ENCODE results near the gene FKBP1C.
"Not testable (repeated sequence)": the region's sequence is repeated elsewhere in the genome, so short reads cannot be mapped to it uniquely, and the experiment has no call there.

FKBP1C gene
- total RNA-seq = 0.18 to 0.68 (median 0.25) reads per million in 4 experiments

DNA sequence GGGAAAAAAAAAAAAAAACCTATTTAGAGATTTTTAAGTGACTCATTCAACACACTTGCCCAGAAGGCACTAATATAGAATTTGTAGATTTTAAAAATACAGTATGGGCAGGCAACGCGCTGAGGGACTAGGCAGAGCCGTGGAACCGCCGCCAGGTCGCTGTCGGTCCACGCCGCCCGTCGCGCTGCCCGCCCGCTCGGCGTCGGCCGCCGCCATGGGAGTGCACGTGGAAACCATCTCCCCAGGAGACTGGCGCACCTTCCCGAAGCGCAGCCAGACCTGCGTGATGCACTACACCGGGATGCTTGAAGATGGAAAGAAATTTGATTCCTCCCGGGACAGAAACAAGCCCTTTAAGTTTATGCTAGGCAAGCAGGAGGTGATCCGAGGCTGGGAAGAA is at the start of gene FKBP1C:
Gene FKBP1C (plus strand): TSS at position 127 of the 400 bp plus-strand sequence.
- not testable (repeated sequence) for DNase-seq

DNA sequence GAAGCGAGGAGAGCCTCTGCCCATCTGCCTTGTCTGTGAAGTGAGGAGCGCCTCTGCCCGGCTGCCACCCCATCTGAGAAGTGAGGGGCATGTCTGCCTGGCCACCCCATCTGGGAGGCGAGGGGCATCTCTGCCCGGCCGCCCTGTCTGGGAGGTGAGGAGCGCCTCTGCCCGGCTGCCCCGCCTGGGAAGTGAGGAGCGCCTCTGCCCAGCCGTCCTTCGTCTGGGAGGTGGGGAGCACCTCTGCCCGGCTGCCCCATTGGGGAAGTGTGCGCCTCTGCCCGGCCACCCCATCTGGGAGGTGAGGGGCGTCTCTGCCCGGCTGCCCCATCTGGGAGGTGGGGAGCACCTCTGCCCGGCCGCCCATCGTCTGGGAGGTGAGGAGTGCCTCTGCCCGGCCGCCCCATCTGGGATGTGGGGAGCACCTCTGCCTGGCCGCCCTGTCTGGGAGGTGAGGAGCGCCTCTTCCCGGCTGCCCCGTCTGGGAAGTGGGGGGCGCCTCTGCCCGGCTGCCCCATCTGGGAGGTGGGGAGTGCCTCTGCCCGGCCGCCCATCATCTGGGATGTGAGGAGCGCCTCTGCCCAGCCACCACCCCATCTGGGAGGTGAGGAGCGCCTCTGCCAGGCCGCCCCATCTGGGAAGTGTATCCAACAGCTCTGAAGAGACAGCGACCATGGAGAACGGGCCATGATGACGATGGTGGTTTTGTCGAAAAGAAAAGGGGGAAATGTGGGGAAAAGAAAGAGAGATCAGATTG is 47.0 kb upstream of the FKBP1C start:
- DNase-seq = not testable (repeated sequence)

DNA sequence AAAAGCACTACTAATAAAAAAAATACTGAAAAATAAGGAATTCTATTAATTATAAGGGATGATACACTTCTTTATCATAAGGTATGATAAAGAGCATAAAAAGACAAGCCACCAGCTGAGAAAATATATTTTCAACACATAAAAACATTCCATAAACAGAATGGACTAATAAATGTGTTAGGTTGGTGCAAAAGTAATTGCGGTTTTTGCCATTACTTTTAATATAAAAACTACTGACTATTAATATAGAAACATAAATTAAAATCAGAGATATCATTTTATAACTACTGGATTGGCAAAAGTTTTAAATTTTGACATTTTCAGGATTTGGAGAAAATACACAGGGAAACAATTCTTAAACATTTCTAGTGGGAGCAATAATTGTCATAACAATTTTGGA is 37.1 kb upstream of the FKBP1C start:
- DNase-seq = no peak

DNA sequence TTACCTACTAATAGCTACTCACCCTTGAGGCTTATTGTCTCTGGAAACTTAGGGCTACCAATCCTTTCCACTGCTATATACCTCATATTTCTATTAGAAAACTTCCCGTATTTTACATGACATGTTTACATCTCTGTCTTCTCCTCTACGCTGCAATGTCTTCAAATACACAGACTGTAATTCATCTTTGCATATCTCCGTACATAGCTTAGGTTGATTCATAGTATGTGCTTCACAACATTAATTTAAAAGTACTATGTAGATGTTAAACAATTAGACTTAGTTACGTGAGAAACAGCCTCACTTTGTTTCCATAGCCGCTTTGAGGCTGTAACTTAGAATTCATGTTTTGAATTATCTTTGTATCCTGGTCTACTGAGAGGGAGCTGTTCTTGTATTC is 35.1 kb upstream of the FKBP1C start:
- DNase-seq = no peak

DNA sequence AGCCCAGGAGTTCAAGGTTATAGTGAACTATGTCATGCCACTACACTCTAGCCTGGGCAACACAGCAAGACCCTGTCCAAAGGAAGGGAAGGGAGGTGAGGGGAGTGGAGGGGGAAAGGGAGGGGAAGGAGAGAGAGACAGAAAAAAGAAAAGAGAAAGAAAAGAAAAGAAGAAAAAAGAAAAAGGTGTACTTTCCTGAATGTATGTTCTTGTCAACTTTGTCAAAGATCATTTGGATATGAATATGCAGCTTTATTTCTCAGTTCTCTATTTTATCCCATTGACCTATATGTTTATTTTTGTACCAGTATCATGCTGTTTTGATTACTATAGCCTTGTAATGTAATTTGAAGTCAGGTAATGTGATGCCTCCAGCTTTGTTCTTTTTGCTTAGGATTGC is 30.9 kb upstream of the FKBP1C start:
- no peak for DNase-seq

DNA sequence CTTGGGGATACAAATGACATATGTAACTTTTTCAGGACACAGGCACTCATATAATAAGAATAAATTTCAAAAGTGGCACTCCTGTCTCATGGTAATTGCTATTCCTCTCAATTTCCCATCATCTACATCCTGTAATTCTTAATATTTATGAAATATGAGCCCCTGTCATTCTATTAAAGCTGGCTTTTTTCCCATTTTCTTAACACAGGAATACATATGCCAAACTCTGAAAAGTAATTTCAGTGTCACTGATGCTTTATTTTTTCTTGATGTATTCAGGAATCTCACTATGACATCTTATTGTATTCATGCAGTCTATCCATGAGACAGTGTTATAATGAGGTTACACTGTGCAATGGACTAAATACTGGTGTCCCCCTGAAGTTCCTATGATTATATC is 24.3 kb upstream of the FKBP1C start:
- DNase-seq = no peak

DNA sequence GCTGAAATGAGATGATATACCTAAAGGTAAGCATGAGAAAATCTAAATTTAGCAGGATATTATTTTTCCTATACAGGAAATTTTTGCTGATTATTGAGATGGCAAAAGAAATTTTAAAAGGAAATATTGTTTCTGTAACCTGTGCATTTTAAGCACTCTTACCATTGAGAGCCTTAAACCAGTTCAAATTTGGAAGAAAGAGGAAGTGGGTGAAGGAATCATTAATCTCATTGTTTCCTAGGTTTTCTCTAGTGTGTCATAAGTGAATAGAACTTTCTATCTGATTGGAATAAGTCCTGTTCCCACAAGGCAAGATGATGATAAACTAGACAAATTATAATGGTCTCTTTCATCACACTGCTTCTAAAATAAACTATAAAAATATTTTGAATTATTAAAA is 22.4 kb upstream of the FKBP1C start:
- DNase-seq = no peak

DNA sequence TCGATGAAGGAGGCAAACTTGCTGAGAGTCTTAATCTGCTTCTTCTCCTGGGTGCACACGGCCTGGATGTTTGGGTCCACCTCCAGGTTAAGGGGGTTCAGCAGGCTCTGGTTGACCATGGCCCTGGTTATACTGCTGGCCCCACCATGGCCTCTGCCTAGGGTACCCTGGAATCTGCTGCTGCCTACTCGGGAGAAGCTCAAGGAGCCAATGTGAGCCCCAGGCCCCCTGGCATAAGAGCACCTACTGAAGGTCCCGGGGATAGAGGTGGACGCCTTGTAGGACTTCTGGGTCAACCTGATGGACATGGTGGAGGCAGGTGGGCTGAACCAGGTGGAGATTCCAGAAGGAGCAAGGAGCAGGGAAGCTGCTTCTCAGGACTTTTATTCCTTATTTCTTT is 17.9 kb upstream of the FKBP1C start:
- DNase-seq = no peak

DNA sequence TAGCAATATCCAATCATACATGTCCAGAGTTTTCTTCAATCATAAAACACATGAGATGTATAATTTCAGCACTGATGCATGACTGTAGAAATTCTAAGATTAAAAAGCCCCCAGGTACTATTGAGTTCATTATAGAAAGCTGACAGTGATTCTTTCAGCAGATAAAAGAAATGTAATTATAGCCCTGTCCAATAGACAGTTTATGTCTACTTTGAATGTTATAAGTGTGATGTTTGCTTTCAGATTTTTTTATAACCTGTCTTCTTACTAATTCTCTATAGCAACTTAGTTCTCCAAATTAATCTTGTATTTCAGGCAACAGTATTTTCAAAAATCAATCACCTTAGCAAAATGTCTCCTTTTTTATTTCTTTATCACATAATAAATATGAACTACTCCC is 13.5 kb upstream of the FKBP1C start:
- no peak for DNase-seq

DNA sequence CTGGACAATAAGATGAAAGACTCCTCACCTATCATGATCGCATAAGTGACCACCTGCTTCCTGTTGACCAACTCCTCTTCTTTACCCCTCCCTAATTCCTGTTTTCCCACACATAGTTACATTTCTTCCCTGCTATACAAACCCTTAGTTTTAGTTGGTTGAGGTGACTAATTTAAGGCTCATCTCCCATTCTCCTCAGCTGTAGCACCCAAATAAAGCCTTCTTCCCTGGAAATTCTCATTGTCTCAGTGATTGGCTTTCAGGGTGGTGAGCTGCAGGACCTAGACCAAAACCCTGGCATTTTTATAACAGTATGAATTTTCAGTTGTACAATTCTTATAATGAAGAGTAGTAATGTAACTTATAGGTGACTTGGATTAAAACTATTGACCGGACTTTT is 2.1 kb downstream of the FKBP1C start:
- no peak for DNase-seq

DNA sequence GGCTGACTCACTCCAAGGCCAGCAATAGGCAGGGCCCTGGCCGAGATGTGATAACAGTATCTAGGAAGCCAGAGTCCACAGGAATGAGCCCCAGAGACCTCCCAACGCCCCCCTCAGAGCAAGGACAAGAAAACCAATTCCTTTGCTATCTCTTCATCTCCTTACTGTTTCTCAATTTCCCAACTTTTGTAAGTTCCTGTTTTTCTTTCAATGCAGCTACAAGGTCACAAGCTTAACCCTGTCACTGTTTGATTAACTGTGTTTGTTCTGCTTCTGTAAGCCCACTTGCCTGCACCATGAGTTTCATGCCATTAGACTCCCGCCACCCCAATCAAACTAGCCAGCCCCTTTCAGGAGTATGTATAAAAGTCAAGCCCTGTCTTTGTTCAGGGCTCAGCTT is 3.5 kb downstream of the FKBP1C start:
- DNase-seq = no peak

DNA sequence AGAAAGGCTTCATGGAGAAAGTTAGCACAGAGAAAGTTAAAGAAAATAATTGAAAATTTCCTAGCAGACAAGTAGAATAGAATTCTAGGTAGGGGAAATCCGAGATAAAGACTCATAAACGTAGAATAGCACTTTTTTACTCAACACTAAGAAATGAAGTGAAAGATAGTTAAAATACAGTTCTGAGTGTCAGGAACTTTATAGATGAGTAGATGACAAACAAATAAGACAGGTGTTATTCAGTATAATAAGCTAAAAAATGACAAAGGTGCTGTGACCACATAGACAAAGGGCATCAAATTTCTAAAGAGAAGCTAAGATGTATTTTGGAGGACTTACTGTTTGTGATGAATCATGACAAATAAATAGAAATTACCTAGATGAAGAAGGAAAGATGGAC is 12.9 kb downstream of the FKBP1C start:
- no peak for DNase-seq

DNA sequence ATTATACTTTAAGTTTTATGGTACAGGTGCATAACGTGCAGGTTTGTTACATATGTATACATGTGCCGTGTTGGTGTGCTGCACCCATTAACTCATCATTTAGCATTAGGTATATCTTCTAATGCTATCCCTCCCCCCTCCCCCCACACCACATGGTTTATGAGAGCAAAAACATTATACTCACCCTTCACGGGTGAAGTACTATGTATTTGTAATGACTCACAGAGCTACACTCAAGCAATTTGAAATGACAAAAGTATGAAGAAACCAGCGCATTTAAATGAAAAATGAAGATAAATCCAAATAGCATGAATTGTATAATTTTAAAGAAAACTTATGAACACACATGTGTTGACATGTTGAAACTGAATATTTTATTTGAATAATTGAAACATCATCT is 14.7 kb downstream of the FKBP1C start:
- DNase-seq = not testable (repeated sequence)

DNA sequence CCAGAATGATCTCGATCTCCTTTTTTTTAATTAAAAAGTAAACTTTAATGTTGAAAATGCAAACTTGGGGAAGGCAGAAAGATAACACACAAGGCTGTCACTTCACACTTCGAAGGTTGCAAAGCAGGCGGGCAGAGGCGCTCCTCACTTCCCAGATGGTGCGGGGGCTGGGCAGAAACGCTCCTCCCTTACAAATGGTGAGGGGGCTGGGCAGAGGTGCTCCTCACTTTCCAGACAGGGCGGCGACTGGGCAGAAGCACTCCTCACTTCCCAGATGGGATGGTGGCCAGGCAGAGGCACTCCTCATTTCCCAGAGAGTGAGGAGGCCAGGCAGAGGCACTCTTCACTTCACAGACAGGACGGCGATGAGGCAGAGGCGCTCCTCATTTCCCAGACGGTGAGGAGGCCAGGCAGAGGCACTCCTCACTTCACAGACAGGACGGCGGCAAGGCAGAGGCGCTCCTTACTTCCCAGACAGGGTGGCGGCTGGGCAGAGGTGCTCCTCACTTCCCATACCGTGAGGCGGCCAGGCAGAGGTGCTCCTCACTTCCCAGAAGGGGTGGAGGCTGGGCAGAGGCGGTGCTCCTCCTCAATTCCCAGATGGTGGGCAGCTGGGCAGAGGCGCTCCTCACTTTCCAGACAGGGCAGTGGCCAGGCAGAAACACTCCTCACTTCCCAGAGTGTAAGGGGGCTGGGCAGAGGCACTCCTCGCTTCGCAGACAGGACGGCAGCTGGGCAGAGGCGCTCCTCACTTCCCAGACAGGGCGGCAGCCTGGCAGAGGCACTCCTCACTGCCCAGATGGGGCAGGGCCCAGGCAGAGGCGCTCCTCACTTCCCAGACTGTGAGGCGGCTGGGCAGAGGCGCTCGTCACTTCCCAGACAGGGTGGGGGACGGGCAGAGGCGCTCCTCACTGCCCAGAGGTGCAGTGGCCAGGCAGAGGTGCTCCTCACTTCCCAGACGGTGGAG is 16.9 kb downstream of the FKBP1C start:
- not testable (repeated sequence) for DNase-seq

DNA sequence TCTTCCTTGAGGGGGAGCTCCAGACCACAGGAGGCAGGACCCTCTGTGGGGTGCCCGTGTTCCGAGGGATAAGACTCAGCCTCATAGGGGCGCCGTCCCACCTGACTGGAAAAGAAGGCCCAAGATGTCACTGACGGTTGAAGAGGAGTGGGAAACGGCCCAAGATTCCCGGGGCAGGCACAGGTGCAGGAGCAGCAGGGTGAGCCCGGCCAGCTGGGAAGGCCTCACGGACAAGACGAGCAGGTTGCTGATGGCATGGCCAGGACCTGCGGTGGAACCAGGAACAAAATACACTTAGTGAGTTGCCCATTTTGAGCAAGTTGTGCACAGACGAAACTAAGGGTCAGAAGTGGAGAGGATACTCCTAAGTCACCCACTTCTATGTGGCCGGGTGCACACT is 18.8 kb downstream of the FKBP1C start:
- not testable (repeated sequence) for DNase-seq

DNA sequence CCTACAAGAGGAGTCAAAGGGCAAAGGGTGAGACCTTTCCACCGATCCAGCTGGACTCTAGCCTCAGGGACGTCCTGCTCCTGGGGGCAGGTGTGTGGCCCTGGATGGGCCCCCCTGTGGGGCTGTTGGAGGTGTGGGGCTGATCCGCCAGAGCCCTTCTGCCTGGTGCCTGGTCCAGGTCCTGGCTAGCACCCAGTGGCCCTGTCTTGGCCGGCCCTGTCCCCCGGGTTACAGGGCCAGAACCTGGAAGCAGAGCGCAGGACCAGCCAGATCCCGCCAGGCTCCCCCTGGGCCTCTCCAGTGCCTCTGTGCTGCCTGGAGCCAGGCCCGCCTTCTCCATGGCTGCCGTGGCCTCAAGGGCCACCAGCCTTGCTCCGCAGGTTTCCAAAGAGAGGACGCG is 19.2 kb downstream of the FKBP1C start:
- not testable (repeated sequence) for DNase-seq

DNA sequence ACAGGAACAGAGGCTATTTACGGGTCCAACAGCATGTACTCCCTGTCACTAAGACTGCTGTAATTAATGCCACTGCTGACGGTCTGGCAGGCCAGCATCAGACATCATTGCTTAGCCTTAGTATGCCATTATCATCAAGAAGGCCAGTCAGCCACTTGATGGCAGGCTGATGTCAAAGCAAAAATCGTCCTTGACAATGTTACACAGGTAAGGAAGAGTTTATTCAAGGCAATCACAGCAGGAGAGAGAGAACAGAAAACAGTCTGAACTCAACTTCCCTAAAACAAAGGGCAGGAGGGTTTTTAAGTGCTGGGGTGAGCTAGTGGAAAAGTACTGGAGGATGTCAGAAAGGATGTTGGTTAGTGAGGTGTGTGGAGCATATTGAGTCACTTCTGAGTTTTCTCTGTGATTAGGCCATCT is 25.1 kb downstream of the FKBP1C start:
- no peak for DNase-seq

DNA sequence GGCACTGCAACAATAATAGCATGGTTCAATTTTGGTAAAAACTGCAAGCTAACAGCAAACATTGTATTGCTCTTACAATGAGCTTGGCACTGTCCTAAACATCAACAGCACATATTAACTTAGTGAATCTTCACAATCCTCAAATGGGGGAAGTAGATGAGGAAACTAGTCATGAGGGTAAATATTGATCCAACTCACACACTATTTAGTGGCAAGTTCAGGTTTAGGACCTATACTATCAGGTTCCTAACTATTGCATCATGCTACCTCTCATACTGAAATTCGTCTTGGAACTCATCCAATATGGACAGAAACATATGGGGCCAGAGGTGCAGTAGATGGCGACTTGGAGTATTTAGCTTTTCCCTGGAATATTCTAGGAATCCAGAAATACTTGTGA is 34.2 kb downstream of the FKBP1C start:
- DNase-seq = no peak

DNA sequence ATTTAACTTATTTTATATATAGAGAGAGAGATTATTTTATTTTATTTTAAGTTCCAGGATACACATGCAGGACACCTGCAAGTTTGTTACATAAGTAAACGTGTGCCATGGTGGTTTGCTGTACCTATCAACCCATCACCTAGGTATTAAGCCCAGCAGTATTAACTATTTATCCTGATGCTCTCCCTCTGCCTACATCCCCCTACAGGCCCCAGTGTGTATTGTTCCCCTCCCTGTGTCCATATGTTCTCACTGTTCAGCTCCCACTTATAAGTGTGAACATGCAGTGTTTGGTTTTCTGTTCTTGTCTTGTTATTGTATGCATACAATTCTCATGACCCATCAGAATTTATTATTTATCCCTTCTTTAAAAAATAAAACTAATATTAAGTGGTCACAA is 34.6 kb downstream of the FKBP1C start:
- DNase-seq = no peak

DNA sequence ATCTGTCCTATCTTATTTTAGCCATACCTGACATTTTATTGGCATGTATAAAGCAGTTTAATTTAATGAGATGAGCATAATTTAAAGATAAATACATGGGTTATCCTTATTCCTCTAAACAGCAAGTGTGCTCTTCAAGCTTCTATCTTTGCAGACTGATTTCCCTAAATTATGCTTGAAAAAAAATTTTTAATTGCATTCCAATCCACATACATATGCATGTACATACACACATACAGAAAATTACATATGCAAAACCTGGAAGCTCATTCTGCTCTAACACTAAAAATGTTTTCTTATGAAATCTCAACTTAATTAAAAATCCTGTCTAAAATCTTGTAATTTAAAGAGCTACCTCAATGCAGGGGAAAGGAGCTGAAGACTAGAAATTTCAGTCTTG is 35.3 kb downstream of the FKBP1C start:
- no peak for DNase-seq

DNA sequence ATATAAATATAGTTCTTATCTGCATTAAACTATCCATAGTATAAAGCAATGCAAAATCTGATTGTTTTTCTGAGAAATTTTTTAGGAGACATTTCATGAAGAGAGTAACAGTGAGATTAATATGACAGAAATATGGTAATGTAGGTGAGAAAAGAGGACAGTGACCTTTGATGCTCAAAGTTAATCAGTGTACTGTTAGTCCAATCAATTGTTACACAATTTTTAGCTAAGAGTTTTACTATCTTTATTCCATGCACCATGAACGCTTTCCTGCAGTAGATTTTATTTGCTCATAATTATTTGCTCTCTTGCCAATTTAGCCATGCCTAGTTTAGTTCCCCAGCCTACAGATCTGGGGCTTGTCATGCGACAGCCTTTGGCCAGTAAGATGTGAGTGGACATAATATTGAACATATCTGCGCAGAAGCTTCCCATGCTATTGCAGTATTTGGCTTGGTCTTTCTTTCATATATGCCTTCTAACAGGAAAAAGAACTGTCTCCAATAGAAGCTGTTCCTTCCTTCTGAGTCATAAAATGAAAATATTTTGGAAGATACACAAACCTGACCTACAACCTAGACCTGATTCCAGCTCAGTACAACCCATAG is 38.7 kb downstream of the FKBP1C start:
- no peak for DNase-seq

DNA sequence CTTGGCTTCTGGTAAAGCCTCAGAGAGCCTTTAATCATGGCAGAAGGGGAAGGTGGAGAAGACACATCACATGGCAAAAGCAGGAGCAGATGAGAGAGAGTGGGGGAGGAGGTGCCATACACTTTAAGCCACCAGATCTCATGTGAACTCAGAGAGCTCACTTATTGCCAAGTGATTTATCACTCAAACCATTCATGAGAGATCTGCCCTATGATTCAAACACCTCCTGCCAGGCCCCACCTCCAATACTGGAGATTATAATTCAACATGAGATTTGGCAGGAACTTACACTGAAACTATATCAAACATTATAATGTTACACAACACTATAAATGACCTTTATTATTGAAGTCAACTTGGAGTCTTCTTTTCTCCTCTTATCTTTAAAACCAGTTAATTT is 47.9 kb downstream of the FKBP1C start:
- DNase-seq = no peak

DNA sequence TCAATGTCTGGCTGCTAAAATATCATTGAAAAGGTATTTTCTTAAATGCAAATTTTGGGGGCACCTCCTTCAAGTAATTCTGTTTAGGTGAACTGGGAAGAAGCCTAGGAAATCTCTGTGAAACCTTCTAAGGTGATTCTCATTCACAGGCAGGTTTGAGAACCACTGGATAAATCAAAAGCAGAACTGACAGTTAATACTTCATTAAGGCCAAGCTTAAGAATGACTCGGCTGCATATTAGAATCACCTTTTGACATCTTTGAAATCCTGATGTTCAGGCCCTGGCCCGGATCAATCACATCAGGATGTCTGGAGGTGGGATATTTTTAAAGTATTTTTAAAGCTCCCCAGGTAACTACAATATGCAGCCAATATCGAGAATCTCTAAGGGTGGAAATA is 50.6 kb downstream of the FKBP1C start:
- no peak for DNase-seq
